Activated B cell treated with CpG ODN at 0.5 μM for 24 hours (primary cell): ENCODE measurements around the gene MADD. TPM values are rescaled to one million over a fixed set of nuclear protein-coding genes. Genes with fewer than 3 reads are reported as not detected.
"Not testable (repeated sequence)": the region's sequence is repeated elsewhere in the genome, so short reads cannot be mapped to it uniquely, and the experiment has no call there.

Experiments used
- ATAC-seq: fragments of 200-7000 bp; cut with Tn5 transposase; one replicate; pipeline ENCODE4 v1.10.0; 2021; ENCODE audit warnings: low read depth, mild to moderate bottlenecking, moderate library complexity
- CTCF ChIA-PET: fragments of 350-600 bp; sonication (Branson Sonifier 250); formaldehyde crosslinking; loops from one replicate; lab custom pipeline; 2021; ENCODE audit warnings: antibody characterized with exemption; lab: Charles Lee
- POLR2A ChIA-PET: fragments of 350-600 bp; sonication (Branson Sonifier 250); formaldehyde crosslinking; loops from one replicate; lab custom pipeline; 2021; ENCODE audit warnings: antibody characterized with exemption; lab: Charles Lee
- DNase-seq: peaks from one replicate; pipeline ENCODE4 v3.0.0; 2022
- H3K27ac Mint-ChIP-seq: one replicate; pipeline ENCODE4 v1.8.0; 2020; ENCODE audit warnings: mixed read lengths
- H3K27me3 Mint-ChIP-seq: one replicate; pipeline ENCODE4 v1.8.0; 2021; ENCODE audit warnings: mixed read lengths
- H3K36me3 Mint-ChIP-seq: one replicate; pipeline ENCODE4 v1.8.0; 2021; ENCODE audit warnings: low read depth, mixed read lengths
- H3K4me1 Mint-ChIP-seq: one replicate; pipeline ENCODE4 v1.8.0; 2021; ENCODE audit warnings: mixed read lengths
- H3K4me3 Mint-ChIP-seq: one replicate; pipeline ENCODE4 v1.8.0; 2020; ENCODE audit warnings: mild to moderate bottlenecking, mixed read lengths
- H3K9me3 Mint-ChIP-seq: one replicate; pipeline ENCODE4 v1.8.0; 2020; ENCODE audit warnings: mixed read lengths
- intact Hi-C: fragments of 100-400 bp; cut with micrococcal nuclease; formaldehyde crosslinking; loops from one replicate; pipeline ENCODE4 v1.15.1; 2024
- total RNA-seq: library from RNA; stranded (reverse); gene quantifications from 2 replicates; pipeline ENCODE4 v1.2.3, GENCODE V29; 2022
- TF ChIP-seq, protein P1 (sequence below): fragments of 200-600 bp; IDR thresholded peaks from one replicate; pipeline ENCODE4 v1.8.0; 2022; ENCODE audit warnings: antibody characterized with exemption, mild to moderate bottlenecking

MADD gene
- total RNA-seq, 1 donor from 2014 or later: 86.9 TPM

DNA sequence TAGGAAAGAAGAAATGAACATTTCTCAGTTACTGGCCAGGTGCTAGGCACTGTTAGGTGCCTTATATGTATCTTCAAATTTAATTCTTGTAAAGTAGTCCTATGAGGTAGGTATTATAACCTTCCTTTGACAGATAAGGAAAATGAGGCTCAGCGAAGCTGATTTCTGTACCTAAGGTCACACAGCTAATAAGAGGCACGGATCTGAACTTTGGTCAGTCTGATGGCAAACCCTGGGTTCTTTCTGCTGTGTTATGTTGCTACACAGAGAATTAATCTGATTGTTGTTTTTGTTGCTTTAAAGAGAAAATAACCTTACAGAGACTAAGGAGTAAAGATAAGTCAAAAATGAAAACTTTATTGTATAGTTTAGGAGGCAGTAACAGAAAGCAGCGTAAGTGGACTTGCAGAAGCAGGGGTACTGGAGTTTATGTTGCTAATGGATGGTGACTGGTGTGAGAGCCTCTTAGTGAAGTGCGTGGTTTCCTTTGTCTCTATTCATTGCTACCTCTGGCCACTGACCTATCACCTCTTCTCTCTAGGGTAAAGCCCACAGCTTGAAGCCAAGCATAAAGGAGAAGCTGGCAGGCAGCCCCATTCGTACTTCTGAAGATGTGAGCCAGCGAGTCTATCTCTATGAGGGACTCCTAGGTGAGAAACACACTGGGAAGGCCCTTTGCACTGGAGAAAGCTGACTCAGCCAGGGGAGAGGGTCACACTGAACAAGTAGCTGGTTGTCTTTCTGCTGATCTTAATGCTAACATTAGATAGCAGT, 38.3 kb downstream of the MADD start:
- ChIA-PET POLR2A (no interaction called here), CTCF (interaction anchor here (0.6 kb wide), 1 partner anchor 421 kb away, joined by 3 read pairs; no protein-coding TSS in a partner anchor)
- Mint-ChIP-seq H3K4me3 (no peak overlapping the region), H3K36me3 (peaks cover 89% of the 10 kb centered on the region), H3K27ac (no peak overlapping the region), H3K27me3 (no peaks in the 10 kb centered on the region), H3K9me3 (peaks cover 3% of the 10 kb centered on the region), H3K4me1 (no peaks in the 10 kb centered on the region)
- intact Hi-C loops: no loop called here
- TF ChIP-seq, protein P1, sequence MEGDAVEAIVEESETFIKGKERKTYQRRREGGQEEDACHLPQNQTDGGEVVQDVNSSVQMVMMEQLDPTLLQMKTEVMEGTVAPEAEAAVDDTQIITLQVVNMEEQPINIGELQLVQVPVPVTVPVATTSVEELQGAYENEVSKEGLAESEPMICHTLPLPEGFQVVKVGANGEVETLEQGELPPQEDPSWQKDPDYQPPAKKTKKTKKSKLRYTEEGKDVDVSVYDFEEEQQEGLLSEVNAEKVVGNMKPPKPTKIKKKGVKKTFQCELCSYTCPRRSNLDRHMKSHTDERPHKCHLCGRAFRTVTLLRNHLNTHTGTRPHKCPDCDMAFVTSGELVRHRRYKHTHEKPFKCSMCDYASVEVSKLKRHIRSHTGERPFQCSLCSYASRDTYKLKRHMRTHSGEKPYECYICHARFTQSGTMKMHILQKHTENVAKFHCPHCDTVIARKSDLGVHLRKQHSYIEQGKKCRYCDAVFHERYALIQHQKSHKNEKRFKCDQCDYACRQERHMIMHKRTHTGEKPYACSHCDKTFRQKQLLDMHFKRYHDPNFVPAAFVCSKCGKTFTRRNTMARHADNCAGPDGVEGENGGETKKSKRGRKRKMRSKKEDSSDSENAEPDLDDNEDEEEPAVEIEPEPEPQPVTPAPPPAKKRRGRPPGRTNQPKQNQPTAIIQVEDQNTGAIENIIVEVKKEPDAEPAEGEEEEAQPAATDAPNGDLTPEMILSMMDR: no peak
- no peak for ATAC-seq
- DNase-seq: no peak

DNA sequence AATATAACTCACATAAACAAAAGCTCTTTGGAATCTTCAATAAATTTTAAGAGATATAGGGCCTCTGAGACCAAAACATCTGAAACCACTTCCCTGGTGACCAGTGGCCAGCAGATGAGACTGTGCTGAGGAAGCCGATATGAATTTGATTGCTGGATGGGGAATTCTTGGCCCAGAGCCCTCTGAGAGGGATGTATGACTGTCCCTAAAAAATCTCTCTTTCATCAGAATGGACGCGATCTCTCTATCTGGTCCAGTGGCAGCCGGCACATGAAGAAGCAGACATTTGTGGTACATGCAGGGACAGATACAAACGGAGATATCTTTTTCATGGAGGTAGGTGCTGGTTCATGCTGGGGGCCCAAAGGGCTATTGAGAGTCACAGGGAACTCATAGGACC, 45.1 kb downstream of the MADD start:
- intact Hi-C loops: no loop called here
- no peak for DNase-seq
- TF ChIP-seq, protein P1: no peak
- ChIA-PET POLR2A (interaction anchor here (1.0 kb wide), 1 partner anchor 101 kb away, joined by 4 read pairs; no protein-coding TSS in a partner anchor), CTCF (no interaction called here)
- Mint-ChIP-seq H3K36me3 (peaks cover 64% of the 10 kb centered on the region), H3K4me3 (no peak overlapping the region), H3K9me3 (no peaks in the 10 kb centered on the region), H3K27me3 (no peaks in the 10 kb centered on the region), H3K4me1 (peaks cover 14% of the 10 kb centered on the region), H3K27ac (no peak overlapping the region)
- ATAC-seq: no peak

DNA sequence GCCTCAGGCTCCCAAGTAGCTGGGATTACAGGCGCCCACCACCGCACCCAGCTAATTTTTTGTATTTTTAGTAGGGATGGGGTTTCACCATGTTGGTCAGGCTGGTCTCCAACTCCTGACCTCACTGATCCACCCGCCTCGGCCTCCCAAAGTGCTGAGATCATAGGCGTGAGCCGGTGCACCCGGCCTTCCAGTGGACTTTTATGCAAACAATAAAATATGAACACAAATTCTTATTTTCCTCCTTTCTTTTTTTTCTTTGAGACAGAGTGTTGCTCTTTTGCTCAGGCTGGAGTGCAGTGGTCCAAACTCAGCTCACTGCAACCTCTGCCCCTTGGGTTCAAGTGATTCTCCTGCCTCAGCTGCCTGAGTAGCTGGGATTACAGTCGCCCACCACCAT, 46.6 kb downstream of the MADD start:
- H3K9me3 Mint-ChIP-seq, H3K4me3 Mint-ChIP-seq, H3K27me3 Mint-ChIP-seq, DNase-seq, ATAC-seq, H3K27ac Mint-ChIP-seq, intact Hi-C loops, CTCF ChIA-PET, POLR2A ChIA-PET: not testable (repeated sequence)
- H3K4me1 Mint-ChIP-seq: peaks cover 14% of the 10 kb centered on the region
- peaks cover 56% of the 10 kb centered on the region for H3K36me3 Mint-ChIP-seq

DNA sequence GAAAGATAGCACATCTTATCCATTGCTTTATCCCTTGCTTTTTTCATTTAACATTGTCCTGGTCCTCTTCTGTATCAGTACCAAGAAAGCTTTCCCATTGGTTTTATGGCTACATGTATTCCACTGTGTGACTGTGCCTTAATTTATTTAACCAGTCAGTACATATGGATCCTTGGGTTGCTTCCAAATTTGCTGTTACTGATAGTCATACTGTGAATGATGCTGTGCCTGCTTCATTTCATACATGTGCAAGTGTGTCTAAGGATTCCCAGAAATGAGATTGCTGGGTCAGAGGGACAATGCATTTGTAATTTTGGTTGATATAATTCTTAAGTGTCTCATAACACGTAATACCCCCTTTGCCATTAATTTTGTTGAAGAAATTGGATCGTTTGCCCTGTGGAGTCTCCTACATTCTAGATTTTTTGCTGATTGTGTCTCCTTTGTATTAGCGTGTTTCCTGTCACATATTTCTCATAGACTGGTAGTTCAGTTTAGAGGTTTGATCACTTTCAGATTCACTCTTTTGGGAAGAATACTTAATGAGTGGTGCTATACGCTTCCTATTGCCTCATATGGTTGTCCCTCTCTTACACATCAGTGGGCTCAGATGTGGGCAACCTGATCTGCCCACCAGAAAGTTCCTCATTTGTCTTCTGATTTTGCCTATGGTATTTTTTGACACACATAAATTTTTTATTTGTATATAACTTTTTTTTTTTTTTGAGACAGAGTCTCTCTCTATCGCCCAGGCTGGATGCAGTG, 47.3 kb downstream of the MADD start:
- Mint-ChIP-seq H3K36me3 (peaks cover 57% of the 10 kb centered on the region), H3K4me1 (peaks cover 14% of the 10 kb centered on the region), H3K27me3 (no peaks in the 10 kb centered on the region), H3K9me3 (no peaks in the 10 kb centered on the region), H3K4me3 (no peak overlapping the region), H3K27ac (peak overlapping the region; percentile 3)
- intact Hi-C loops: no loop called here
- DNase-seq (no peak), ATAC-seq (no peak)
- TF ChIP-seq, protein P1: no peak
- POLR2A ChIA-PET: no interaction called here
- CTCF ChIA-PET: no interaction called here

DNA sequence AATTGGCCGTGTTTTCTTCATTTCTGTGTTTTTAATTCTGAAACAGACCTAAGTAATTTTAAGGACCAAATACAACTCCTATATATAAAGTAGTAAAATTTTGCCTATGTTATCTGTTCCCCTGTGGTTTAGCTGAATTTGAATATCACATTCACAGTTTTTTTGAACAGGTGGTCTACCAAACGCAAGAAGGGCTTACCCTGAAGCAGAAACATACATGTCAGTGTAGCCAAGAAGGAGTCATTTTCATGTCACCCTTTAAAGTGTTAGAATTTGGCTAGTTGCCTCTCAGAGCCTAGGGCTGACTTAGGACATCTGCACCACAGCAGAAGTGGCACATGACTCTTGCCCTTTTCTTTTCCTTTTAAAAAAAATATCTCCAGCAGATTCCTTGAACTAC, 48.2 kb downstream of the MADD start:
- no peak for DNase-seq
- ChIA-PET CTCF (no interaction called here), POLR2A (no interaction called here)
- peaks cover 52% of the 10 kb centered on the region for H3K36me3 Mint-ChIP-seq
- TF ChIP-seq, protein P1: no peak
- H3K27me3 Mint-ChIP-seq: no peaks in the 10 kb centered on the region
- no peak overlapping the region for H3K27ac Mint-ChIP-seq
- ATAC-seq: no peak
- intact Hi-C loops: no loop called here
- H3K4me1 Mint-ChIP-seq: peaks cover 14% of the 10 kb centered on the region
- no peak overlapping the region for H3K4me3 Mint-ChIP-seq
- no peaks in the 10 kb centered on the region for H3K9me3 Mint-ChIP-seq
